HG02870 (cell line): ENCODE data around the gene PLAU.

Experiments
- ATAC-seq: cut with Tn5 transposase; IDR thresholded peaks from one replicate; pipeline ENCODE4 v1.9.1; 2021; ENCODE audit warnings: mild to moderate bottlenecking, moderate library complexity; ENCODE audit not compliant: unreplicated experiment

PLAU gene

DNA sequence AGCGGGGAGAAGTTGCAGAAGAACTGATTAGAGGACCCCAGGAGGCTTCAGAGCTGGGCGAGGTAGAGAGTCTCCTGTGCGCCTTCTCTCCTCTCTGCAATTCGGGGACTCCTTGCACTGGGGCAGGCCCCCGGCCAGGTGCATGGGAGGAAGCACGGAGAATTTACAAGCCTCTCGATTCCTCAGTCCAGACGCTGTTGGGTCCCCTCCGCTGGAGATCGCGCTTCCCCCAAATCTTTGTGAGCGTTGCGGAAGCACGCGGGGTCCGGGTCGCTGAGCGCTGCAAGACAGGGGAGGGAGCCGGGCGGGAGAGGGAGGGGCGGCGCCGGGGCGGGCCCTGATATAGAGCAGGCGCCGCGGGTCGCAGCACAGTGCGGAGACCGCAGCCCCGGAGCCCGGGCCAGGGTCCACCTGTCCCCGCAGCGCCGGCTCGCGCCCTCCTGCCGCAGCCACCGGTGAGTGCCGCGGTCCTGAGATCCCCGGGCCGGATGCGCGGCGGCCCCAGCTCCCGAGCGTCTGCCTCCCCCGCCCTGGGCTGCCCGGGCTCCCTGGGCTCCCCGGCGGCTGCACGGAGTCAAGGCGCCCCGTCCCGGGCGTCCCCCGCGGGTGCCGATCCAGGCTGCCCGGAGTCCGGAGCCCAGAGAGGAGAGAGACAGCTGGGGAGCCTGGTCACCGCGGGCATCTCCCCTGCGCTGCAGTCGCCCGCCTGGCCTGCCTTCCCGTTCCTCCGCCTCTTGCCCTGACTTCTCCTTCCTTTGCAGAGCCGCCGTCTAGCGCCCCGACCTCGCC, at the start of gene PLAU:
PLAU (plus strand) TSS at position 369 of the 789 bp plus-strand sequence. CDS start 424 bp downstream, outside the sequence.
- no peak for ATAC-seq

DNA sequence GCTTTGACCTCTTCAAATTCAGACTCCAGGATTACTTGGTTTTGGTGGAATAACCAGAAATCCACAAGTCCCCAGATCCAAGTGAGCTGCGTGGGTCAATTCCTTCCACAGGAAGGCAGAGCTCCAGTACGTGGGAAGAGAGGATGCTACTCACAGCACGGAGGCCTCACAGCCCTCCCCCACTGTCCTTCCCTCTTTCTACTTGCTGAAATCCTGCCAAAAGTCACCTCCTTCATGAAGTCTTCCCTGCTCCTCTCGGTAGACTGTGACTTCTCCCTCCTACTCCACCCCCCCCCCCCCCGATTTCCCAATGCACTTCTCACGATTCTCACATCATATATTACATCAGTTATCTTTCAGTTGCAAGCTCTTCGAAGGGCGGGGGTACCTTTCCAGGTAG, 48.9 kb upstream of the PLAU start:
- no peak for ATAC-seq

DNA sequence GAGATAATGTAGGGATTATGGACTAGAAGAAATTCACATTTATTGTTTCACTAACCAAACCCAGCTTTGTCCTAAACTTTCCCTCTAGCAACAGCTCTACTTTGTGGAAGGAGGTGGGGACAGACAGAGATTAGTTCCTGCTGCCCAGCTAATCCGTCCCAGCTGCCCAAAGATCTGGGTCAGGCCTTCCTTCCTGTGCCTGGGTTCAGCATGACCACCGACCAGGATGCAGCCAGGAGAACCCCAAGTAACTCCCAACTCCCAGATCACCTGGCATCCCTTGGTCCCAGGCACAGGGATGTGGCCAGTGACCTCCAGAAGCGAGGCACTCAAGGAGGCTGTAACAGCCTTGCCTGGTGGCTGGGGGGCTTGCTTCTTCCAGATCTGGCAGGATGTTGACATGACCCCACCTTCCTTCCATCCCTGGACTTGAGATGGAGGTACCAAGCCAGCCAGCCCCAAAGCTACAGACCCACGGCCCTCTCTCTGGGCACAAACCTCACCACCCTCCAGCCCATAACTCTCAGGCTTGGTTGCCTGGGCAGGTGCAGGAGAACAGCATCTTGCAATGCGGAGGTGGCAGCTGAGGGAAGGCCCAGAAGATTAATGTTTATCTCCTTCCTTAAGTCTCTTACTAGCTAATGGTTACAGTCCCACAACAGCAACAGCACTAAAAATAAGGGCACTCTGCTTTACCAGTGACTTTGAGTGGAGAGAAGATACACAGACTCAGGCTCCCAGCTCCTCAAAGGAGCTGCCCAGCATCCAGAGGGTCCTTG, 47.7 kb upstream of the PLAU start:
- ATAC-seq: no peak

DNA sequence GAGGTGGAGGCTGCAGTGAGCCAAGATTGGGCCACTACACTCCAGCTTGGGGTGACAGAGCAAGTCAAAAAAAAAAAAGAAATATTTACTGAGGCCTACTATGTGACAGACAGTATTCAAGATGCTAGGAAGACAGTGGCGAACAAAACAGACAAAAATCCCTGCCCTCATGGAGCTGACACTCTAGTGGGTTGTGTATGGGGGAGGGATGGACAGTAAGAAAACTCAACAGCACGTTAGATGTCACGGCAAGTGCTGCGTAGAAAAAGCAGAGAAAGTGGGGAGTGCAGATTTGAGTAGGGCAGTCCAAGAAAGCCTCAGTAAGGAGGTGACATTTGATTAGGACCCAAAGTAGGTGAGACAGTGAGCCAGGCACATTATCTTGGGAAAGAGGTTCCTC, 46.7 kb upstream of the PLAU start:
- no peak for ATAC-seq

GRCh38 chr10:73865107-73865458, 45.8 kb upstream of the PLAU start:
- ATAC-seq: no peak

GRCh38 chr10:73865459-73866442, 45.2 kb upstream of the PLAU start:
- ATAC-seq: peak; percentile 64

DNA sequence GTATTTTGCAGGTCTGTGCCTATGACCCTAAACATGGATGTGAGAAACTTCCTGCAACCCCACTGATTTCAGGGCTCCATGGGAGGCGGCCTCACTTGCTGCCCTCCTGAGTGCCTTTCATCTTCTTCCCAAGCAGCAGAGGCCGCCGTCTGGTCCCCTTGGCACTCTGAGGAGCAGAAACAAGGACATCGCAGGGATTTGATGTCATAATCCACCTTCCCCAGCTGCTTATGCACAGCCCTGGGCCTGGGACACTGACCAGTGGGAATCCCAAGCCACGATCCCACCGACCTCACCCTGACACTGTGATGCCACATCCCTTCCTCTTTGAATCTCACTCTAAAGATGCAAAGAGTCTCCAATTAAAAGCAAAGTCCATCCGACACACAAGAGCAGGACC, 44.3 kb upstream of the PLAU start:
- ATAC-seq: no peak

- ATAC-seq: no peak
Measured at GRCh38 chr10:73867126-73867807, 43.7 kb upstream of the PLAU start.

DNA sequence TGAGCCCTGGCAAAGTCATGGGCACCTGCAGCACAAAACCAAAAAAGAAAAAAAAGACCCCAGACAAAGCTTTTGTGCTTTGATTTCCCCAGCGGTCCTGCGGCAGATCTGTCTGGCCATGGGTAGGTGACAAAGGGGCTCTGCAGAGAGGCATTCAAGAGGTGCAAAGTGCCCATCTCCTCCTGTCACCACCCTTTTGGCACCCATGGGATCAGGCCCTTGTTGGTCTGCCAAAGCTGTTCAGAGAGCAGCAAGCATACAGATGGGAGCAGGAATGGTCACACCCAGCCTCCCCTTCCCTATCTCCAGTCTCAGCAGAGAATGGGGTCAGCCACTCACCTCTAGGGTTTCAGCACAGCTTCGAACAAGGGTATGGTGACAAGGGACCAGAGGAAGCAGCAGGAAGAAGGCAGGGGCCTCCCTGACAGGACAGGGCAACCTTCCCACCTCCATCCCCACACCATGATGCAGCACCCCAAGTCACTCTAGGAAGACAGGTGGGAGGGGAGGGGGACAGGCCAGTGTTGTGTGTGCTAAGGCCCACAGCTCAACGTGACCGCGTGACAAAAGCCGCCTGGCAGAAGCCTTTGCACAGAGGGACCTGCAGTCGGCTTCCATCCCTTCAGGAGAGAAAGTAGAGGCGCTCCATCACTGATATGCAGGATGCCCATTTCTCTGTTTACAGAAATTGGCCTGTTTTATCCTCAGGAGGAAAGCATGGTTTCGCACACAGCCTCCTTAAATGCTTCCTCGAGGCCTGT, 42.9 kb upstream of the PLAU start:
- ATAC-seq: no peak

DNA sequence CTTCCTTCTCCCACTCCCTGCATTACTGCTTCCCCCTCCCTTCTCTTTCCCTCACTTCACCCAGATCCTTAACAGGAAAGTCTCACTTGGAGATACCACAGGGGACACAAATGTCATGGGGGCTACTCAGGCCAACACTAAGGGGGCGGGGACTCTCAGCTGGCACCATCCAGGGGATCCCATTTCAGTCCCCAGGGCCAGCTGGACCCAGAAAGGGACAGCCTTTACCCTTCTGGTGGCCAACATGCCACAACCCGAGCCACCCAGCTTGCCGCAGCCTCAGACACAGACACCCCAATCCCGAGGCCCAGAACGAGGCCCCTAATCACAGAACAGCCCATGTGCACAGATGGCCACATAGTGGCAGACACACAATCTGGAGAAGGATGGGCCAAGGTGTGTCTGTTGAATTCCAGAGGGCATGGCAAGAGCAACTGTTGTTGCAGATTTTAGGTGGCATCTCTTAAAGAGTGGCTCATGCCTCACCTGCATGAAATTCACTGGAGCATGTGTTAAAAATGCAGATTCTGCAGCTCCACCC, 42.2 kb upstream of the PLAU start:
- ATAC-seq: no peak

- no peak for ATAC-seq
Measured at GRCh38 chr10:73871295-73872189, 39.4 kb upstream of the PLAU start.

GRCh38 chr10:73872190-73872710, 38.7 kb upstream of the PLAU start:
- ATAC-seq: no peak

DNA sequence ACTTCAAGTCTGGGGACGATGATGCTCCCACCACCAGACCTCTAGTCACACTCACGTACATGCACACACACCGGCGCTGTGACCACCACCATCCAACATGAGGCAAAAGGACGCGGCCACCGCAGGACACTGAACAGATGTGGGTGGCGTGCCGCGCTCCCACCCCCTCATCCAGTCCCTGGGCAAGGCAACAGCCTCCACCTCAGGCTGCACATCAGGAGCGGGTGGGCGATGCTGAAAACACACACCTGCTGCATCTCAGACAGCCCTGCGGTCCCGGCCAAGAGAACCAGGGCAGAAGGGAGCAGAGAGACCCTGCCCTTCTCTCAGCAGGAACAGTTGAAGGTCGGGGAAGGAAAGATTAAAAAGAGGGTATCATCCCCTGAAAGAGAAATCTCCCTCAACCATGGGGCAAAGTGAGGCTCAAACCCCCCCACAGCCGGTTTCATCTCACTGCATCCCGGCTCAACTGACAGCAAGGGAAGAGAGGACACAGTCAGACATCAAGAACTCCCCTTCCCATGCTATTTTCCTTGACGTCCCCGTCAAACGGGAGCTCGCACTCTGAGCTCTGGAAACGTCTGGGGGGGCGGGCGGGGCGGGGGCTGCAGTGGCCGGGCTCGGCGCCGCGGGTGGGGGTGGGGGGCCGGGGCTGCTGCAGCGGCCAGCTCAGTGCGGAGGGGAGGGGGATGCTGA, 37.6 kb upstream of the PLAU start:
- no peak for ATAC-seq

- no peak for ATAC-seq
Measured at GRCh38 chr10:73873838-73874215, 37.1 kb upstream of the PLAU start.

GRCh38 chr10:73874267-73875138, 36.4 kb upstream of the PLAU start, which contains the start of gene CAMK2G:
Gene CAMK2G, minus strand, starts transcription at chr10:73874555. Its CDS starts 94 bp downstream, at chr10:73874461.
- ATAC-seq: peak; percentile 82

DNA sequence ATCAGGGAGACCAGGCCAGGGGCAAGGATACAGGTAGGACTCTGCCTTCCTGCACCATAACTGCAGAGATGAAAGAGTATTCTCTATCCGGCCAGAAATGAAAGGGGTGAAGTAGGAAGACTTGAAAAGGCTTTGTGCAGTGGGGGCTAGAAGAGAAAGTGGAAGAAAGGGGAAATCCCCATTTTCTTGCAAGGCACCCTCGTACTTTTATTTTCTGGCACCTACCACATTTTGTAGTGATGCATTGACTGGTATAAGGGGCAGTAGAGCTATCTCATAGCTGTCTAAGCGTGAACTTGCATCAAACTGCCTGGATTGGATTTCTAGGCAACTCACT, 35.8 kb upstream of the PLAU start:
- ATAC-seq: peak; percentile 12

GRCh38 chr10:73876157-73876556, 34.8 kb upstream of the PLAU start:
- ATAC-seq: no peak
